Measurements from ENCODE around the gene CYBRD1. TPM values are rescaled to one million over a fixed set of nuclear protein-coding genes. Genes with fewer than 3 reads are reported as not detected.
"Not testable (repeated sequence)": the region's sequence is repeated elsewhere in the genome, so short reads cannot be mapped to it uniquely, and the experiment has no call there.

Gene CYBRD1
- total and polyA plus RNA-seq, 7 donors: 12.3 to 47.3 (median 15.2) TPM

DNA sequence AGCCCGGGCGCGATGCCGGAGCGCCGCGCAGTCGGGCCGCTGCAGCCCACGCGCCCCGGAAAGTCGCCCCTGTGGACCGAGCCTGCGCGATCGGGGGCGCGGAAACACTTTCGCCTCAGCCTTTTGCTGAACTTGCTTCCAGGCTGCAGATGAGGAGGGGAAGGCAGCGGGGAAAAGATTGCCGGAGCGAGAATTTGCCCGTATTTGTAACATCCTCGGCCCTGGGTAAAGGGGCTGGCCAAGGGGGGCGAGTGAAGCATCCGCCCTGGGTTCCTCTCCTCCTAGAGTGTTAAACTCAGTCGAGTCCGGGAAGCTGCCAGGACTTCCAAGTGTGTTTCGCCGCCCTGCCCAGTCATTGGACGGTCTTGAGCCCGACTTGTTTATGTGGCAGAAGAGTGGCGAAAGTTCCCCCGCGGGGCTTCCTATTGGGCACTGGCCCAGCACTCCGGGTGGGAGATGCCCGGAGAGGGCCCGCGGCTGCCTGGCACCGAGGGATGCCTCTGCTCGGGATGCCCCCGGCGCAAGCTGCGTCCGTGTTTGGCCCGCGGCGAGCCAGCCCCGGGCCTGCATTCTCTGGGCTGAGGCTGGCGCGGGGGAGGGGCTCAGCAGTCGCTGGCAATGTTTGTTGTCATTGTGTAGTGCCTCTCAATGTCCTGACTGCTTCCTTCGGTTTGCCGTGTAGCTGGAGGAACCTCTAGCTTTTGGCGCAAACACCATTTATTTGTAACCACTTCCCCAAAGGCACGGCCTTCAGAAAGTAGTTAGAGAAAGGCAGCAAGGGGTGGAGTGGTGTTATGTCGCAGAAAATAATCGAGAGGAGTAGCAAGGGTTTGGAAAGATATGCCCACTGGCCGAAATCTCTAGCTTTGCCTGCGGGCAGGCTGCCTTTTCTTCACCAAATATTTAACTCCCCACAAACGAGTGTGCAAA is 1.1 kb downstream of the CYBRD1 start:
- intact Hi-C loops (cut with DNase I): no loop called here

DNA sequence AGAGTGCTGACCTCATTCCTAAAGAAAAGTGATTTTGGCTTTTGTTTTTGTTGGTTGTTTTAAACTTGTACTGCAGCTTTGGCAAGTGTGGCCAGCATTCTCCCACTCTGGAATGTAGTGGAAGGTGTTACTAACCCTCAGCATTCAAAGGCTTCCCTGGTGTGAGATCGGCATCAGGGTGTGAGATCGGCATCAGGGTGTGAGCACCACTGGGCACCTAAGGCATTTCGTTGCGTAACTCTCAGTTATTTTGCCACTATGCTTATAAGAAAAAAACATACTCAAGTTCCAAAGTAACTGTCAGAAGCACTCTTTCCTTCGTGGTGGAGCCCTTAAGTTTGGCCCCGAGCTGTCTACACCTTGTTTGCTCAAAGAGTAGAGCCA is 1.7 kb downstream of the CYBRD1 start:
- no peaks in the 10 kb centered on the region for H3K9me3 ChIP-seq
- intact Hi-C loops (cut with DNase I): no loop called here
- H3K27ac ChIP-seq: peak overlapping the region; percentile 77
- no peak for ATAC-seq
- peaks cover 3% of the 10 kb centered on the region for H3K4me1 ChIP-seq
- 15 to 21% (median 17%) methylated on average over 6 of the region's 6 CpGs for WGBS, 3 donors
- peaks cover 0 to 11% (median 0%) of the 10 kb centered on the region in 3 donors for H3K27me3 ChIP-seq (ENCODE audit: insufficient read depth in 3 of 3, low read length in 2 of 3)
- TF ChIP-seq, protein P1, sequence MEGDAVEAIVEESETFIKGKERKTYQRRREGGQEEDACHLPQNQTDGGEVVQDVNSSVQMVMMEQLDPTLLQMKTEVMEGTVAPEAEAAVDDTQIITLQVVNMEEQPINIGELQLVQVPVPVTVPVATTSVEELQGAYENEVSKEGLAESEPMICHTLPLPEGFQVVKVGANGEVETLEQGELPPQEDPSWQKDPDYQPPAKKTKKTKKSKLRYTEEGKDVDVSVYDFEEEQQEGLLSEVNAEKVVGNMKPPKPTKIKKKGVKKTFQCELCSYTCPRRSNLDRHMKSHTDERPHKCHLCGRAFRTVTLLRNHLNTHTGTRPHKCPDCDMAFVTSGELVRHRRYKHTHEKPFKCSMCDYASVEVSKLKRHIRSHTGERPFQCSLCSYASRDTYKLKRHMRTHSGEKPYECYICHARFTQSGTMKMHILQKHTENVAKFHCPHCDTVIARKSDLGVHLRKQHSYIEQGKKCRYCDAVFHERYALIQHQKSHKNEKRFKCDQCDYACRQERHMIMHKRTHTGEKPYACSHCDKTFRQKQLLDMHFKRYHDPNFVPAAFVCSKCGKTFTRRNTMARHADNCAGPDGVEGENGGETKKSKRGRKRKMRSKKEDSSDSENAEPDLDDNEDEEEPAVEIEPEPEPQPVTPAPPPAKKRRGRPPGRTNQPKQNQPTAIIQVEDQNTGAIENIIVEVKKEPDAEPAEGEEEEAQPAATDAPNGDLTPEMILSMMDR (IDR thresholded peaks at IDR 0.05): no peak
- peak overlapping the region; percentile 83 for H3K4me3 ChIP-seq
- DNase-seq: no peak
- H3K36me3 ChIP-seq (ENCODE audit: insufficient read depth in 1 of 2, low read depth in 1 of 2): no peaks in the 10 kb centered on the region

More for the DNA sequence above, 1.1 kb downstream of the CYBRD1 start:
- no peaks in the 10 kb centered on the region for H3K36me3 ChIP-seq (ENCODE audit: insufficient read depth in 1 of 2, low read depth in 1 of 2)
- peaks cover 0 to 11% (median 0%) of the 10 kb centered on the region in 3 donors for H3K27me3 ChIP-seq (ENCODE audit: insufficient read depth in 3 of 3, low read length in 2 of 3)
- ATAC-seq (peak; percentile 57 to 78 (median 66)), DNase-seq (peak; percentile 70 to 86)
- peak overlapping the region; percentile 77 for H3K27ac ChIP-seq
- H3K9me3 ChIP-seq: no peaks in the 10 kb centered on the region
- WGBS, 3 donors: 0 to 1% (median 0%) methylated on average over 55 to 62 of the region's 62 CpGs
- peaks cover 3% of the 10 kb centered on the region for H3K4me1 ChIP-seq
- TF ChIP-seq, protein P1 (IDR thresholded peaks at IDR 0.05): no peak
- H3K4me3 ChIP-seq: peak overlapping the region; percentile 83

DNA sequence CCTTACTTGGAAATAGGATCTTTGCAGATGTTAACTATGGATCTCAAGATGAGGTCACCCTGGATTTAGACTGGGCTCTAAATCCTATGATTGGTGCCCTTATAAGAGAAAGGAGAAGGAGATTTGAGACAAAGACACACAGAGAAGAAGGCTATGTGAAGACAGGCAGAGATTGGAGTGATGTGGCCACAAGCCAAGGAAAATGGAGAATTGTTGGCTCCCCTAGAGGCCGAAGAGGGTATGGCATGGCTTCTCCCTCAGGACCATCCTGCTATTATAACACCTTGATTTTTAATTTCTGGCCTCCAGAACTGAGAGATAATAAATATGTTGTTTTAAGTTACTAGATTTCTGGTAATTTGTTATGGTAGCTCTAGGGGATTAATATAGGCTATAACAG is 7.6 kb downstream of the CYBRD1 start:
- H3K36me3 ChIP-seq (ENCODE audit: insufficient read depth in 1 of 2, low read depth in 1 of 2): no peaks in the 10 kb centered on the region
- H3K27ac ChIP-seq: no peak overlapping the region
- H3K4me1 ChIP-seq: peaks cover 12% of the 10 kb centered on the region
- no peaks in the 10 kb centered on the region for H3K9me3 ChIP-seq
- no peak for DNase-seq
- H3K27me3 ChIP-seq (ENCODE audit: insufficient read depth in 3 of 3, low read length in 2 of 3): no peaks in the 10 kb centered on the region
- no peak for ATAC-seq
- WGBS, 3 donors: 82 to 97% (median 96%) methylated on average over 1 of the region's 1 CpG
- TF ChIP-seq, protein P1 (IDR thresholded peaks at IDR 0.05): peak; percentile 36
- intact Hi-C loops (cut with DNase I): no loop called here
- no peak overlapping the region for H3K4me3 ChIP-seq

DNA sequence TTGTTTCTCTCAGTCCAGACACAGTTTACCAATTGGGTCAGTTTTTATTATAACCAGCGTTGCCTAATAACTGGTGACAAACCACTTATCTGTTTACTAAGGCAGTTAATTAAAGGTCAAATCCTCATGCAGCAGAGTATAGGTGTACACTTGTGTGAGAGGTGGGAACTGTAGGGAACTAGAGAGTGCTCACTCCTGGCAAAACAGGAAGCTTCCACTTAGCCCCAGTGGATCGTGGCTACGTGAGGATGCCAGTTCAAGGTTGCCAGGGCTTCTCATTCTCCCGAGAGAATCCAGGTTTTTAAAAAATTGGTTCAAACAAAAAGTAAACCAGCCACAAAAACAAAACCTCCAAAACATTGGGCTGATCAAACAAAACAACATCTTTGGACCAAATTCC is 8.1 kb downstream of the CYBRD1 start:
- DNase-seq (no peak), ATAC-seq (no peak)
- Histone ChIP-seq H3K9me3 (no peaks in the 10 kb centered on the region), H3K4me1 (peaks cover 12% of the 10 kb centered on the region), H3K27ac (no peak overlapping the region), H3K27me3 (ENCODE audit: insufficient read depth in 3 of 3, low read length in 2 of 3) (no peaks in the 10 kb centered on the region), H3K4me3 (no peak overlapping the region), H3K36me3 (ENCODE audit: insufficient read depth in 1 of 2, low read depth in 1 of 2) (no peaks in the 10 kb centered on the region)
- TF ChIP-seq, protein P1 (IDR thresholded peaks at IDR 0.05): no peak
- WGBS, 3 donors: 54 to 73% (median 65%) methylated on average over 4 of the region's 4 CpGs
- intact Hi-C loops (cut with DNase I): no loop called here

DNA sequence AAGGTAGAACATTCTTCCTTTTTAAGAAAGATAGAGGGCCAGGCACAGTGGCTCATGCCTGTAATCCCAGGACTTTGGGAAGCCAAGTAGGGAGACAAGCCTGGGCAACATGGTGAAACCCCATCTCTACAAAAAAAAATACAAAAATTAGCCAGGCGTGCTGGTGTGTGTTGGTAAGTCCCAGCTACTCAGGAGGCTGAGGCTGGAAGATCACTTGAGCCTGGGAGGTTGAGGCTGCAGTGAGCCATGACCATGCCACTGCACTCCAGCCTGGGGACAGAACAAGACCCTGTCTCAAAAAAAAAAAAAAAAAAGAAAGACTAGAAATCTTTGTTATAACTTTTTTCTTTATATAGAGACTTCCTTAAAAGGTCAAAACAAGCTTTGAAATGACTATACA is 8.6 kb downstream of the CYBRD1 start:
- WGBS, 3 donors: 71 to 90% (median 72%) methylated on average over 1 of the region's 1 CpG

More for the DNA sequence above, 8.6 kb downstream of the CYBRD1 start:
- ATAC-seq; H3K9me3 ChIP-seq; H3K27me3 ChIP-seq (ENCODE audit: insufficient read depth in 3 of 3, low read length in 2 of 3); DNase-seq; H3K4me3 ChIP-seq; H3K27ac ChIP-seq; H3K36me3 ChIP-seq (ENCODE audit: insufficient read depth in 1 of 2, low read depth in 1 of 2); intact Hi-C loops (cut with DNase I): not testable (repeated sequence)
- peaks cover 12% of the 10 kb centered on the region for H3K4me1 ChIP-seq

All from psoas muscle (tissue), 8 donors.